ENCODE measurements around the gene GPANK1. TPM values are rescaled to one million over a fixed set of nuclear protein-coding genes. Genes with fewer than 3 reads are reported as not detected.
A peak's percentile ranks its signal among the peaks of the same experiment; 100 is the strongest.

Gene GPANK1
- total and polyA plus RNA-seq, 2 donors, result 10.0 to 20.9 TPM

DNA sequence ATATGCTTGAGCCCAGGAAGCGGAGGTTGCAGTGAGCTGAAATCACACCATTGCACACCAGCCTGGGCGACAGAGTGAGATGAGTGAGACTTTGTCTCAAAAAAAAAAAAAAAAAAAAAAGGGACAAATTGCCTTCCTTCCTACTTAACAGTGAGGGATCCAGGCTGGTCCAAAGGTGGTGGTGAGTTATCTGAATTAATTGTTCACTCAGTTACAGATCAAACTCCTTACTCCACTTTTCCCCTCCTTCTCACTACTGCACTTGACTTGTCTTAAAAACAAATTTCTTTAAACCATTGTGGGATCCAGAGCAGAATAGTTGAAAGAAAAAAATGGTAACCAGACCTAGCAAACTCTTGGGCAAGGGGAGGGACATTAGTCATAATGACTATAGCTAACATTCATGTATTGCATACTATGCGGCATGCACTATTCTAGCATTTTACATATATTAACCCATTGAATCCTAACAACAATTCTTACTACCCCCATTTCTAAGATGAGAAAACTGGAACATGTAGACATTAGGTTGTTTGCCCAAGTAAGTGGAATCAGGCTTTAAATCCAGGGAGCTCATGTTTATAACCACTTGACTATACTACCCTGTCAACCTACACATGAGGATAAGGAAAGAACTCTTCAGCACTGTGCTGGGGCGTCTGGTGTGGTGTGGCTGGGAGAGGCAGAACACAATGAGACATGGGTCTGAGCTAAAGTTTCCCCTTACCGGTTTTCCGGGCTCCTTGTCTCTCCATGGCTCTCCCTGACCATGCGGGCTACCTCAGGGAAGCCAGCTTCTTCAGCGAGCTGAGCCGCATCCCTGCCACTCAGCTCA, 1.5 kb downstream of the GPANK1 start:
- H3K4me1 ChIP-seq (ENCODE audit: insufficient read depth), result peaks cover 3% of the 10 kb centered on the region
- WGBS, result 56% methylated on average over 9 of the region's 9 CpGs
- peak overlapping the region; percentile 80 for H3K4me3 ChIP-seq (ENCODE audit: low read depth, low read length)
- H3K27ac ChIP-seq (ENCODE audit: low read depth), result peak overlapping the region; percentile 49
- DNase-seq (ENCODE audit: extremely low spot score), result no peak
- no peaks in the 10 kb centered on the region for H3K36me3 ChIP-seq (ENCODE audit: insufficient read depth)

- H3K4me3 ChIP-seq (ENCODE audit: low read depth, low read length), result no peak overlapping the region
- no peak overlapping the region for H3K27ac ChIP-seq (ENCODE audit: low read depth)
- no peaks in the 10 kb centered on the region for H3K36me3 ChIP-seq (ENCODE audit: insufficient read depth)
- H3K4me1 ChIP-seq (ENCODE audit: insufficient read depth), result peaks cover 3% of the 10 kb centered on the region
- DNase-seq (ENCODE audit: extremely low spot score), result no peak
- WGBS, result 90% methylated on average over 12 of the region's 12 CpGs
Observed at GRCh38 chr6:31662124-31662723, 2.6 kb downstream of the GPANK1 start.

DNA sequence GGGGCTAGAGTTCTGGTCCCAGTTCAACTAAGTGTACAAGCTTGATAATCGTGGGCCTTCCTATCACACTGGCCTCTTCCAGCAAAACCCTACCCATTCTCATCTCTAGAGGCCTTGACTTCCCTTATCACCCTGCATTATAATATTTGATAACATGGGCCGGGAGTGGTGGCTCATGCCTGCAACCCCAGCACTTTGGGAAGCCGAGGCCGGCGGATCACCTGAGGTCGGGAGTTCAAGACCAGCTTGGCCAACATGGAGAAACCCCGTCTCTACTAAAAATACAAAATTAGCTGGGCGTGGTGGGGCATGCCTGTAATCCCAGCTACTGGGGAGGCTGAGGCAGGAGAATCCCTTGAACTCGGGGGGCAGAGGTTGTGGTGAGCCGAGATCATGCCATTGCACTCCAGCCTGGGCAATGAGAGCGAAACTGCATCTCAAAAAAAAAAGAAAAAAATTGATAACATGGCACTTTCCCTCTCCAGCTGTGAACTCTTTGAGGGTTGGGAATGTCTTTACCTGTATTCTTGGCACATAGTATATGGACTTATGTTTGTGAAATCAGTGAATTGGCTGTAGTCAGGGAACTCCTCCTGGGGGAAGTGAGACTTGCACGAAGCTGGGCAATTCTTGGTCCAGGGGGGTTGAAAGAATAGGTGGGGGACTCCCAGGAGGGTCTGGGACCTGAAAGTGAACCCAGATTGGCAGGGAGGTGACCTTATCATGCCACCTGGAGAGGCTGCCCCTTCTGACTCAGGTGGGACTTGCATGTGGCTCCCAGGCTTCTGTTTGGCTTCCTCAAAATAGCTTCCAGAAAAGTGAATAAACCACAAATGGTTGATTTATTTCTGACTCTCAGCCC, 3.3 kb downstream of the GPANK1 start:
- H3K4me3 ChIP-seq (ENCODE audit: low read depth, low read length), result peak overlapping the region; percentile 81
- 75% methylated on average over 12 of the region's 12 CpGs for WGBS

GRCh38 chr6:31660381-31661261, 4.2 kb downstream of the GPANK1 start, which contains the start of gene C6orf47:
C6orf47 (minus strand) TSS chr6:31660778; CDS start chr6:31659947, 831 bp downstream.
- H3K36me3 ChIP-seq (ENCODE audit: insufficient read depth), result no peaks in the 10 kb centered on the region
- peak; percentile 54 for DNase-seq (ENCODE audit: extremely low spot score)
- peak within 1 kb of the TSS; percentile 81 for H3K4me3 ChIP-seq (ENCODE audit: low read depth, low read length)
- peak within 1 kb of the TSS; percentile 92 for H3K27ac ChIP-seq (ENCODE audit: low read depth)
- peaks cover 3% of the 10 kb centered on the region for H3K4me1 ChIP-seq (ENCODE audit: insufficient read depth)
- WGBS, result under 1% methylated on average over 52 of the region's 52 CpGs

More for the DNA sequence above, 3.3 kb downstream of the GPANK1 start:
- DNase-seq (ENCODE audit: extremely low spot score), result no peak
- Histone ChIP-seq H3K36me3 (ENCODE audit: insufficient read depth) (no peaks in the 10 kb centered on the region), H3K4me1 (ENCODE audit: insufficient read depth) (peaks cover 3% of the 10 kb centered on the region), H3K27ac (ENCODE audit: low read depth) (peak overlapping the region; percentile 92)

GRCh38 chr6:31659649-31660380, 5.0 kb downstream of the GPANK1 start:
- Histone ChIP-seq H3K4me3 (ENCODE audit: low read depth, low read length) (peak overlapping the region; percentile 81), H3K4me1 (ENCODE audit: insufficient read depth) (peaks cover 3% of the 10 kb centered on the region), H3K36me3 (ENCODE audit: insufficient read depth) (no peaks in the 10 kb centered on the region), H3K27ac (ENCODE audit: low read depth) (peak overlapping the region; percentile 92)
- no peak for DNase-seq (ENCODE audit: extremely low spot score)
- WGBS, result 21% methylated on average over 13 of the region's 13 CpGs

- peaks cover 3% of the 10 kb centered on the region for H3K4me1 ChIP-seq (ENCODE audit: insufficient read depth)
- no peaks in the 10 kb centered on the region for H3K36me3 ChIP-seq (ENCODE audit: insufficient read depth)
- DNase-seq (ENCODE audit: extremely low spot score), result no peak
- no peak overlapping the region for H3K27ac ChIP-seq (ENCODE audit: low read depth)
- H3K4me3 ChIP-seq (ENCODE audit: low read depth, low read length), result peak overlapping the region; percentile 21
- WGBS, result 83% methylated on average over 13 of the region's 13 CpGs
Observed at GRCh38 chr6:31658983-31659648, 5.7 kb downstream of the GPANK1 start.

GRCh38 chr6:31658158-31658688, 6.6 kb downstream of the GPANK1 start:
- DNase-seq (ENCODE audit: extremely low spot score), result no peak
- no peaks in the 10 kb centered on the region for H3K36me3 ChIP-seq (ENCODE audit: insufficient read depth)
- H3K27ac ChIP-seq (ENCODE audit: low read depth), result no peak overlapping the region
- no peak overlapping the region for H3K4me3 ChIP-seq (ENCODE audit: low read depth, low read length)
- H3K4me1 ChIP-seq (ENCODE audit: insufficient read depth), result peaks cover 3% of the 10 kb centered on the region
- whole genome bisulfite sequencing, result 78% methylated on average over 4 of the region's 4 CpGs

DNA sequence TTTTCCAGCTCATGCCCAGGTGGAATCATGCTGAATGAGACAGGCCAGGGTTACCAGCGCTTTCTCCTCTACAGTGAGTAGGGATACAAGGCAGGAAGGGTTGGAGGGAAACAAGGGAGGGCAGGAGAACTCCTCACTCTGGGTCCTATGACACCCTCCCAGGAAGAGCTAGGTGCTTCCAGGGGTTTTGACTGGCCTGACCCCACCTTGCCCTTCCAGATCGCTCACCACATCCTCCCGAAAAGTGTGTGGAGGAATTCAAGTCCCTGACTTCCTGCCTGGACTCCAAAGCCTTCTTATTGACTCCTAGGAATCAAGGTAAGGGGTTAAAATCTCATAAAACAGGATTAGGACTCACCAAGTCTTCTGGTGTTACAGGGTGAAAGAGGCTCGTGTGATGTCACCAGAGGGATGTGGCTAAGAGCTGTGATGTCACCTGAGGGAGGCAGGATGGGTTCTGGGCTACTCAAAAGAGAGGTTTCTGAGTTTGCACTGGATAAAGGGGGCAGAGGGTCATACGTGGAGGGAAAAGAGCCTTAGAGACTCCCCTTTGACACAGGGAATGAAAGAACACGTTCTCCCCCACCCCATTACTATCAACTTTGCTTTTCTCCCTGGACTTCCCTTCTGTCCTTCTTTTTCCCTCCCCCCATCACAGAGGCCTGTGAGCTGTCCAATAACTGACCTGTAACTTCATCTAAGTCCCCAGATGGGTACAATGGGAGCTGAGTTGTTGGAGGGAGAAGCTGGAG, 7.2 kb downstream of the GPANK1 start:
- no peak overlapping the region for H3K27ac ChIP-seq (ENCODE audit: low read depth)
- no peak overlapping the region for H3K4me3 ChIP-seq (ENCODE audit: low read depth, low read length)

DNA sequence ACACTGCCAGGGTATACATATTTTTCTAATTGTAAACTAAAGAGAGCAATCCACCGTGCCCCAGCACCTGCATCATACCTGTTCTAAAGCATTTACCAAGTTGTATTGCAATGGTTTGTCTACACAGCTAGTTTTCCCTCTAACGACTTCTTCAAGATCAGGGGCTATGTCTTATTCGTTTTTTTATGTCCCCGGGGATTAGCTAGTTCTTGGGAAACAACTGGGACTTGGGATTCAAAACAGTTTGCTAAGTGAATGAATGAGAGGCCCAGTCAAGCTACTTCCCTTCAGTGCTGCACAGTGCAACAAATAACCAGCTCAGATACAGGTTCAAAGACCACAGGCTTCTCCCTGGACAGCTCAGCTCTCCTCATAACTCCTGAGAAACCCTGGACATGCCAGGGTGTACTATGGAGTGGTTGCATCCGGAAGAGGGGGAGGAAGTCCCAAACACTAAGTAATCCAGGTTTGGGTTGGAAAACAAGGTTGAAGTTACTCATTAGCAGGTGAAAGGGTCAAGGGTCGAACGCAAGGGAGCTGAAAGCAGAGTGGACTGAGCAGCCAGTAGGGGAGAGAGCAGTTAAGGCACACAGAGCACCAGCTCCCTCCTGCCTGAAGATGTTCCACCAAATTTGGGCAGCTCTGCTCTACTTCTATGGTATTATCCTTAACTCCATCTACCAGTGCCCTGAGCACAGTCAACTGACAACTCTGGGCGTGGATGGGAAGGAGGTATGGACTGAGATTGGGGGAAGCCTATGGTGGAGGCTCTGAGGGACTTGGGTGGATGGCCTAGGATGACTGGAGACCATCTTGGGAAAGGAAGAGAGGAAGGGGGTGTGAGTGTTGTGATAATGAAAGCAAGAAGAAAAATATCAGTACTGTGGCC, 9.2 kb downstream of the GPANK1 start, which contains the start of gene APOM:
Gene APOM (plus strand): TSS at position 546 of the 889 bp plus-strand sequence. CDS start 73 bp downstream, at position 619.
- DNase-seq (ENCODE audit: extremely low spot score), result no peak
- Histone ChIP-seq H3K4me1 (ENCODE audit: insufficient read depth) (peaks cover 3% of the 10 kb centered on the region), H3K4me3 (ENCODE audit: low read depth, low read length) (no peak within 1 kb of the TSS), H3K27ac (ENCODE audit: low read depth) (no peak within 1 kb of the TSS), H3K36me3 (ENCODE audit: insufficient read depth) (no peaks in the 10 kb centered on the region)
- 86% methylated on average over 8 of the region's 8 CpGs for WGBS

More for the DNA sequence above, 7.2 kb downstream of the GPANK1 start:
- 73% methylated on average over 6 of the region's 6 CpGs for WGBS
- Histone ChIP-seq H3K4me1 (ENCODE audit: insufficient read depth) (peaks cover 3% of the 10 kb centered on the region), H3K36me3 (ENCODE audit: insufficient read depth) (no peaks in the 10 kb centered on the region)
- DNase-seq (ENCODE audit: extremely low spot score), result no peak

GRCh38 chr6:31654574-31655348, 10.0 kb downstream of the GPANK1 start:
- H3K36me3 ChIP-seq (ENCODE audit: insufficient read depth), result no peaks in the 10 kb centered on the region
- DNase-seq (ENCODE audit: extremely low spot score), result no peak
- H3K27ac ChIP-seq (ENCODE audit: low read depth), result no peak overlapping the region
- no peak overlapping the region for H3K4me3 ChIP-seq (ENCODE audit: low read depth, low read length)
- H3K4me1 ChIP-seq (ENCODE audit: insufficient read depth), result peaks cover 3% of the 10 kb centered on the region
- WGBS, result 94% methylated on average over 8 of the region's 8 CpGs
